Right kidney (tissue), 1 donor: ENCODE results near the gene DAPK2.
A peak's percentile ranks its signal among the peaks of the same experiment; 100 is the strongest.
"Not testable (repeated sequence)": the region's sequence is repeated elsewhere in the genome, so short reads cannot be mapped to it uniquely, and the experiment has no call there.

Experiments
- DNase-seq: peaks from one replicate; pipeline ENCODE4 v3.0.0-alpha.2; 2016

Gene DAPK2

GRCh38 chr15:63915209-63915872 lies 130.9 kb downstream of the DAPK2 start:
- DNase-seq, result no peak

GRCh38 chr15:63913786-63914315 lies 132.4 kb downstream of the DAPK2 start:
- no peak for DNase-seq

GRCh38 chr15:63913336-63913735 lies 132.9 kb downstream of the DAPK2 start:
- no peak for DNase-seq

DNA sequence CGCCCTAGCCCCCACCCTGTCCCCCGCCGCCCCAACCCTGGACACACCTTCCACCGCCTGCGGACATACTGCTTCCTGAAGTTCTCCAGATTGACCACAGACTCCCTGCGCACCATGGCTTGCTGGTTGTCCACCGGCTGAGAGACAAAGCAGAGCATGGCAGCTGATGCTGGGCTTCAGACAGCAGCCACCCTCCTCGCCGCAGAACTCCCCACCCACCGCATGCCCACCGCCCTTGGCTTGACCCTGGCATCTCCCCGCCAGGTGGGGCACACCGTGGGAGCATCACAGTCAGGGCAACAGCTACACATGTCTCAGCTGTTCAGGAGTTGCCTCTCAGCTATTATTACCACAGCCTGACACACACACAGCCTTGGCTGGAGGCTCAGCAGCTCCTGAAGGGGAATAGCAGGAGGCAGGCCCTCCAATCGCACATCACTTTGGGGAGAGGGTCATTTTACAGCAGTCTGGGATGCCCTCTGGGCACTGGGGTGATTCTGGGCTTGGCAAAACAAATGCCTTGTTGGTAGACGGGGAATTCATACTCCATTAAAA lies 134.1 kb downstream of the DAPK2 start:
- DNase-seq, result no peak

- no peak for DNase-seq
Measured at GRCh38 chr15:63911160-63911559, 135.1 kb downstream of the DAPK2 start.

- peak; percentile 52 for DNase-seq
Measured at GRCh38 chr15:63909819-63910437, 136.4 kb downstream of the DAPK2 start.

GRCh38 chr15:63908991-63909390 lies 137.3 kb downstream of the DAPK2 start:
- DNase-seq, result no peak

DNA sequence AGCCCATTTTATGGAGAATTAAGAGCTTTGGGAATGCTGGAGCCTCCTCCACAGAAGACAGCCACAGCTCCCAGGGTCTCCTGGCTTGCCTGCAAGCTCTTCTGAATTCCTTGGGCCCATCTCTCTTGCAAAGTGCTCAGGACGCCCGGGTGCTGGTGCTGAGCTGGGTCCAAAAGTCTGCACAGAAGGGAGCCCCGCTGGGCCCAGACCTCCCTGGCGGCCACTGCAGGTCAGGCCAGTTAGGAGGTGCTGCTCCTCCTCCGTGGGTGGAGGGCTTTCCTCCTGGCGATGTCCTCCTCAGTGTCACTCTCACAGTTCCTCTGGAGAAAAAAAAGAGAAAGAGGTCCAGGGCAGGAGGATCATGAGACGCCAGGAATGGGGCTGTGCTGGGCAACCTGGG lies 138.0 kb downstream of the DAPK2 start:
- DNase-seq, result no peak

- no peak for DNase-seq
Measured at GRCh38 chr15:63907521-63907920, 138.8 kb downstream of the DAPK2 start.

DNA sequence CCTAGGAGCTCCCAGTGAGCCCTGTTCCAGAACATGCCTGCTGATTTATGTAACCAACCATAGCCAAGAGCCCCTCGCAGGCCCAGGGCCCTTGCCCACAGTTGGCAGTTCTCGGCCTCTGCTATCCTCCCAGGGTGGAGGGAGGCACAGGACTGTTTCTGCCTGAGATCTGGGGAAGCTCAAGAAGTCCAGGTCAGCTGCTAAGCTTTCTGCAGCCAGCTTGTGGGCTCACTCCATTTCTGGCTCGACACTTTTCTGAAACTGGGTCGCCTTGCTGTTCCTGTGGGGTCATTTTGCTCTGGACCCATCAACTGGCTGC lies 140.1 kb downstream of the DAPK2 start:
- no peak for DNase-seq

GRCh38 chr15:63905558-63906265 lies 140.6 kb downstream of the DAPK2 start:
- DNase-seq, result no peak

DNA sequence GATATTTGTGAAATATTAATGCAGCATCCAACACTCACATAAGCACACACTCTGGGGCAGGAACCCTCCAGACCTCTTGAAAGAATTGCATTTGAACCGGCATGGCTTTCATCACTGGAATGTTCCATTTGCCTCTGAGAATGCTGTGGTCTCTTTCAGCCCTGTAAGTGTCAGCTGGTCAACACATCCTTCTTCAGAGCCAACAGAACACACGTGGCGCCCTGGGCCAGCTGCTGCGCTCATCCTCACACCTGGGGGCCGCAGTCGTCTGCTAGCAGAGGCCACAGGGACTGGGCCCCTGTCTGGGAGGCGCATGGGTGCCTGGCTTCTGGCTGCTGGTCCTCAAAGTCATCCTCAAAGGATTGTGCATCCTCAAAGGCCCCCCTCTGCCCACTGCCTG lies 141.2 kb downstream of the DAPK2 start:
- DNase-seq, result no peak

GRCh38 chr15:63904042-63904441 lies 142.2 kb downstream of the DAPK2 start:
- no peak for DNase-seq

- DNase-seq, result no peak
Measured at GRCh38 chr15:63902671-63903035, 143.6 kb downstream of the DAPK2 start.

GRCh38 chr15:63901912-63902670 lies 144.2 kb downstream of the DAPK2 start:
- DNase-seq, result no peak

GRCh38 chr15:63900306-63900705 lies 146.0 kb downstream of the DAPK2 start:
- DNase-seq, result no peak

- not testable (repeated sequence) for DNase-seq
Measured at GRCh38 chr15:63899606-63900005, 146.7 kb downstream of the DAPK2 start.

- DNase-seq, result no peak
Measured at GRCh38 chr15:63899193-63899592, 147.1 kb downstream of the DAPK2 start.

DNA sequence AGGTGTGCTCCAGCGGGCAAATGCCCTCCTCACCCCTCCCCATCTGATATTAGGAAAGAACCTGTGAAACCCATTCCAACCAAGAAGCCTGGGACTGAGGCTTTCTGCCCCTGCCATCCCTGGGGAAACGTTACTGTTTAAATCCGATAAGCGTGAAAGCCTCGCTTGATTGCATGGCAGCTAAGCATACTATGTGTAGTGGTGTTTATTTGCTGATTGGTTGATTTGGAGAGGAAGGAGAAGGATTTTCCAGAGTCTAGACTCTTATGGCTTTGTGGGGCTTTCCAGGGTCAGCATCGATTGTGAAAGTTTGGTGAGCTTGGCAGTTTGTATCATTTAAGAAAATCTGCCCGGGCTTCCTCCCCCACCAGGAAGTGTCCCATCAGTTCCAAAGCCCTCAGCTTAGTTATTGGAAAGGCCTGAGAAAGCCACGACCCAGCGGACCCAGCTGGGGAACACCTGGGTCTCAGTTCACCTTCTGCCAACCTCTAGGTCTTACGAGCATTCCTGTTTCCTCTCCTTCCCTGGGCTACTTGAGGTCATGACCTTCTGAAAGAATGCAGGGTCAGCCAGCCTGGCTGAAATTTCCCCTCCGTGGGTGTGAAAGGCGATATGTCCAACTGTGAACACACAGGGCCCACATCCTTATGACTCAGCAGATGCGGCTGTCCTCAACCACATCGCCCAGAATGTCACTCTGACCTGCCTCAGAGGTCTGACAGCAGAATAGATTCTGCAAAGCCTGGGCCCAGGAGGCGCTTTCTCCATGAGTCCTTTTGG lies 149.8 kb downstream of the DAPK2 start:
- no peak for DNase-seq

DNA sequence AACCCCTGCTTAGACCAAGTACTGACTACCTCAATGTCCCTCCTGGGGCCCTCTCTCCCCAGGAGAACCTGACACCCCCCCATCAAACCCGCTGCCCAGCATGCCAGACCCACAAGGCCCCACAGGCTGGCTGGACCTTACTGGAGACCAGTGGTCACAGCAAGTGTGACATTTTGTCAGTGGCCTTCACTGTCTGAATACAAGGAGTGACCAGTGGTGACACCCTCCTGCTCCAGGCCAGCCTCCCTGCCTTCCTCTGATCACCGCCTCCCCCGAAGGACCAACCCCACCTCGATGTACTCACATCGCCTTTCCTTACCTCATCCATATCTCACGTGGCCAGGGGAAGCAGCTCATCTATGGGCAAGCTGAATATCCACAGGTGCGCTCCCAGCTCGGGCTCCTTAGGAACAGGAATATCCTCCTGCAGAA lies 150.5 kb downstream of the DAPK2 start:
- no peak for DNase-seq

DNA sequence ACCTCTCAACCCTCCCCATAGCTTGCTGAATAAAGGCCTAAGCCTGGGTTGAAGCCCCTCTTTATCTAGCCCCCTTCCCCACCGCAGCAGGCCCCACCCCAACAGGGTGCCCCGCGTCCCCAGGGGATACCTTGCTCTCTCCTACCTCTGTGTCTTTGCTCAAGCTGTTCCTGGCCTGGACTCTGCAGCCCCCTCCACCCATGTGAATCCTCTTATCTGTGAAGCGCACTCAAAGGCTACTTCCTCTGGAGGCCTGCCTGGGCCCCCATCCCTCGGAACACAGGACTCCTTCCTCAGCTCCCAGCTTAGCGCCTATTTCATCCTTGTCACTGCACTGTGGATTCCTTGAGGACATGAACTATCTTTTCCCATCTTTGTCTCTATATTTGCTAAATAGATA lies 151.1 kb downstream of the DAPK2 start:
- no peak for DNase-seq

- DNase-seq, result no peak
Measured at GRCh38 chr15:63894662-63894949, 151.7 kb downstream of the DAPK2 start.
